ENCODE data around the gene STX1B.

Gene STX1B

GRCh38 chr16:30996985-30997724, 13.3 kb downstream of the STX1B start:
- peak; percentile 53 to 65 for DNase-seq (ENCODE audit: low read depth in 2 of 2, low spot score in 1 of 2)

- DNase-seq (ENCODE audit: low read depth in 2 of 2, low spot score in 1 of 2) = no peak
Observed at GRCh38 chr16:30996324-30996984, 14.0 kb downstream of the STX1B start.

GRCh38 chr16:30995927-30996323, 14.5 kb downstream of the STX1B start:
- no peak for DNase-seq (ENCODE audit: low read depth in 2 of 2, low spot score in 1 of 2)

GRCh38 chr16:30992931-30993816, 17.3 kb downstream of the STX1B start:
- no peak for DNase-seq (ENCODE audit: low read depth in 2 of 2, low spot score in 1 of 2)

GRCh38 chr16:30992276-30992780, 18.1 kb downstream of the STX1B start:
- no peak for DNase-seq (ENCODE audit: low read depth in 2 of 2, low spot score in 1 of 2)

- DNase-seq (ENCODE audit: low read depth in 2 of 2, low spot score in 1 of 2) = no peak
Observed at GRCh38 chr16:30991052-30991451, 19.4 kb downstream of the STX1B start.

GRCh38 chr16:30990105-30990504, 20.3 kb downstream of the STX1B start:
- no peak for DNase-seq (ENCODE audit: low read depth in 2 of 2, low spot score in 1 of 2)

- DNase-seq (ENCODE audit: low read depth in 2 of 2, low spot score in 1 of 2) = no peak
Observed at GRCh38 chr16:30989469-30990047, 20.9 kb downstream of the STX1B start.

- no peak for DNase-seq (ENCODE audit: low read depth in 2 of 2, low spot score in 1 of 2)
Observed at GRCh38 chr16:30987581-30988190, 22.8 kb downstream of the STX1B start.

- DNase-seq (ENCODE audit: low read depth in 2 of 2, low spot score in 1 of 2) = no peak
Observed at GRCh38 chr16:30986129-30986991, 24.1 kb downstream of the STX1B start.

- no peak for DNase-seq (ENCODE audit: low read depth in 2 of 2, low spot score in 1 of 2)
Observed at GRCh38 chr16:30985401-30986128, 24.9 kb downstream of the STX1B start.

- peak; percentile 45 to 69 for DNase-seq (ENCODE audit: low read depth in 2 of 2, low spot score in 1 of 2)
Observed at GRCh38 chr16:30984669-30985400, 25.6 kb downstream of the STX1B start, which contains the start of gene HSD3B7. TSS of gene HSD3B7 (plus strand) at chr16:30985207. CDS start at chr16:30985659, 452 bp downstream.

GRCh38 chr16:30983898-30984610, 26.4 kb downstream of the STX1B start:
- no peak for DNase-seq (ENCODE audit: low read depth in 2 of 2, low spot score in 1 of 2)

GRCh38 chr16:30983289-30983889, 27.0 kb downstream of the STX1B start:
- DNase-seq (ENCODE audit: low read depth in 2 of 2, low spot score in 1 of 2) = no peak

GRCh38 chr16:30982548-30983288, 27.7 kb downstream of the STX1B start:
- no peak for DNase-seq (ENCODE audit: low read depth in 2 of 2, low spot score in 1 of 2)

- DNase-seq (ENCODE audit: low read depth in 2 of 2, low spot score in 1 of 2) = no peak
Observed at GRCh38 chr16:30980959-30981358, 29.5 kb downstream of the STX1B start.

- no peak for DNase-seq (ENCODE audit: low read depth in 2 of 2, low spot score in 1 of 2)
Observed at GRCh38 chr16:30980434-30980833, 30.0 kb downstream of the STX1B start.
